Gastrocnemius medialis (tissue), 4 donors: Measurements from ENCODE around the gene URAD.

Source experiments
- POLR2A ChIP-seq, 2 donors: fragments of 450-650 bp; IDR thresholded peaks; one replicate each; pipeline ENCODE4 v1.6.1; 2017; ENCODE audit warnings: antibody characterized with exemption in 2 of 2, mild to moderate bottlenecking in 2 of 2, moderate library complexity in 2 of 2
- TF ChIP-seq, protein P1 (sequence below), 5 experiments: fragments of 450-650 bp in 3 of 5; fragments of 200-600 bp in 2 of 5; sonication (generic) in 2 of 5; IDR thresholded peaks in 4 of 5; conservative IDR thresholded peaks in 1 of 5; 1 replicate in 4 of 5; 2 replicates in 1 of 5; pipeline ENCODE4 v1.5.1; 2016 to 2019; ENCODE audit warnings: antibody characterized with exemption in 5 of 5, mild to moderate bottlenecking in 3 of 5, moderate library complexity in 3 of 5

DNA sequence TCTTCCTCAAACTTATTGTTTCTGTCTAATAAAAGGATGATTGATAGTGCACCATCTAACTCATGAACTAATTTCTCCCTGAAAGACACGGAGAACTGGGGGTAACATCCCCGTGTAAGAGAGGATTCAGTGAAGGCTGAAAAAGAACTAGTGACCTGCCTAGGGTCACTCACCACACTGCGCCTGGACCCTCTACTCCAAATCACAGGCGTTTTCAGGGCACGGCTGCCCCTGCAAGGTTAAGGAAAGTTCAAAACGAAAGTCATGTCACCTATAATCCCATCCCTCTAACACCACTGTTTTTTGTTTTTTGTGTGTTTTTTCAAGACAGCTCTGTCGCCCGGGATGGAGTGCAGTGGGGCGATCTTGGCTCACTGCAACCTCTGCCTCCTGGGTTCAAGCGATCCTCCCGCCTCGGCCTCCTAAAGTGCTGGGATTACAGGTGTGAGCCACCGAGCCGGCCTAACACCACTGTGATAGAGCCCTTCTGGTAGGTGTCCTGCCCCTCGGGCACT lies 8.7 kb downstream of the URAD start:
- TF ChIP-seq, protein P1, sequence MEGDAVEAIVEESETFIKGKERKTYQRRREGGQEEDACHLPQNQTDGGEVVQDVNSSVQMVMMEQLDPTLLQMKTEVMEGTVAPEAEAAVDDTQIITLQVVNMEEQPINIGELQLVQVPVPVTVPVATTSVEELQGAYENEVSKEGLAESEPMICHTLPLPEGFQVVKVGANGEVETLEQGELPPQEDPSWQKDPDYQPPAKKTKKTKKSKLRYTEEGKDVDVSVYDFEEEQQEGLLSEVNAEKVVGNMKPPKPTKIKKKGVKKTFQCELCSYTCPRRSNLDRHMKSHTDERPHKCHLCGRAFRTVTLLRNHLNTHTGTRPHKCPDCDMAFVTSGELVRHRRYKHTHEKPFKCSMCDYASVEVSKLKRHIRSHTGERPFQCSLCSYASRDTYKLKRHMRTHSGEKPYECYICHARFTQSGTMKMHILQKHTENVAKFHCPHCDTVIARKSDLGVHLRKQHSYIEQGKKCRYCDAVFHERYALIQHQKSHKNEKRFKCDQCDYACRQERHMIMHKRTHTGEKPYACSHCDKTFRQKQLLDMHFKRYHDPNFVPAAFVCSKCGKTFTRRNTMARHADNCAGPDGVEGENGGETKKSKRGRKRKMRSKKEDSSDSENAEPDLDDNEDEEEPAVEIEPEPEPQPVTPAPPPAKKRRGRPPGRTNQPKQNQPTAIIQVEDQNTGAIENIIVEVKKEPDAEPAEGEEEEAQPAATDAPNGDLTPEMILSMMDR (IDR thresholded peaks at IDR 0.05 in 4 of 5, conservative IDR thresholded peaks at IDR 0.05 in 1 of 5), result no peak
- TF ChIP-seq POLR2A (IDR thresholded peaks at IDR 0.05), result no peak
